Heart left ventricle (tissue), 16 donors: ENCODE results near the gene IL17A. TPM values are rescaled to one million over a fixed set of nuclear protein-coding genes. Genes with fewer than 3 reads are reported as not detected.

Experiments
- ATAC-seq, 4 donors: fragments of 200-7000 bp; cut with Tn5 transposase; one replicate each; pipeline ENCODE4 v1.9.1; 2020 to 2022; ENCODE audit warnings: moderate library complexity in 4 of 4, mild to moderate bottlenecking in 3 of 4, moderate number of reproducible peaks in 1 of 4
- DNase-seq, 5 donors: peaks; one replicate each; pipeline ENCODE4 v3.0.0-alpha.2; 2020
- H3K27ac ChIP-seq, 12 donors: fragments of 200-600 bp; sonication (generic) in 4 of 12; one replicate each; pipeline versions ENCODE4 v1.5.0 to v1.8.0; 2016 to 2022; ENCODE audit warnings: mild to moderate bottlenecking in 2 of 12
- H3K27me3 ChIP-seq, 9 donors: fragments of 200-600 bp; sonication (generic) in 2 of 9; one replicate each; pipeline versions ENCODE4 v1.5.1 to v1.8.0; 2016 to 2022; ENCODE audit warnings: mild to moderate bottlenecking in 3 of 9
- H3K36me3 ChIP-seq, 9 donors: fragments of 200-600 bp; sonication (generic) in 2 of 9; one replicate each; pipeline versions ENCODE4 v1.5.0 to v1.8.0; 2018 to 2022; ENCODE audit warnings: mild to moderate bottlenecking in 2 of 9
- H3K4me1 ChIP-seq, 12 donors: fragments of 200-600 bp; sonication (generic) in 4 of 12; one replicate each; pipeline versions ENCODE4 v1.5.0 to v1.8.0; 2016 to 2022; ENCODE audit warnings: mild to moderate bottlenecking in 3 of 12
- H3K4me3 ChIP-seq, 12 donors: fragments of 200-600 bp; sonication (generic) in 4 of 12; one replicate each; pipeline versions ENCODE4 v1.5.0 to v1.8.0; 2017 to 2022; ENCODE audit warnings: mild to moderate bottlenecking in 9 of 12, moderate library complexity in 4 of 12
- H3K9me3 ChIP-seq, 12 donors: fragments of 200-600 bp; sonication (generic) in 4 of 12; one replicate each; pipeline versions ENCODE4 v1.5.0 to v1.8.0; 2016 to 2022; ENCODE audit warnings: mild to moderate bottlenecking in 1 of 12
- POLR2A ChIP-seq, 2 donors: fragments of 450-650 bp; IDR thresholded peaks; one replicate each; pipeline ENCODE4 v1.6.1; 2017; ENCODE audit warnings: antibody characterized with exemption in 2 of 2, mild to moderate bottlenecking in 2 of 2, moderate library complexity in 2 of 2
- WGBS, 4 donors: extraction: QIAGEN DNeasy Blood & Tissue Kit in 2 of 4; methylation state at CpG; one replicate each; pipeline versions ENCODE4 v1.1.5 to v1.1.7; 2013 to 2018; 5-methylcytosine and 5-hydroxymethylcytosine counted together
- intact Hi-C, 10 donors: fragments of 100-400 bp; cut with DNase I; formaldehyde crosslinking; loops; one replicate each; pipeline versions ENCODE4 v1.11.1 to v1.14.2; 2022
- polyA plus RNA-seq, 2 donors: library from polyadenylated mRNA; stranded (reverse); fragments of 200-250 nt; gene quantifications; one replicate each; pipeline ENCODE4 v1.2.3, GENCODE V29; 2013
- total RNA-seq, 9 donors: library from RNA; depleted of rRNA in 2 of 9; stranded (reverse); fragments of >200 nt in 2 of 9; fragmentation: NEBNext Ultra II Directional in 3 of 9; extraction: Animal tissue kit (Norgen Biotek cat#: 25700) in 3 of 9; gene quantifications; one replicate each; pipeline versions ENCODE4 v1.1.0 to v1.2.4, GENCODE V29; 2016 to 2023
- TF ChIP-seq, protein P1 (sequence below), 12 donors: fragments of 200-600 bp; sonication (generic) in 4 of 12; IDR thresholded peaks; one replicate each; pipeline versions ENCODE4 v1.5.0 to v1.8.0; 2018 to 2022; ENCODE audit warnings: antibody characterized with exemption in 12 of 12, mild to moderate bottlenecking in 5 of 12
- donor health status: ischemic (EF 13 %, LVEDD 7.1; RV severe dilation, severe dysfunction).
- donor health status: healthy with polysubstance abuse.
- donor health status: DM: no; HTN: yes; CAD: no.
- donor health status: DM: no; HTN: no; CAD: no.
- donor health status: ischemic (EF 25% LVEDD 6.9; RV normal size, moderate dysfunction).
- donor health status: ischemic (EF 25% LVEDD 5.7; RV mildly dilated, moderate dysfunction).
- donor health status: healthy.
- donor health status: DM: yes; HTN: yes; CAD: no.
- donor health status: ischemic (EF 35%, LVEDD 5.7; RV mildly dilated, moderate dysfunction).
- donor health status: nonischemic (EF 11% LVEDD 7.7; RV severe dilation, severe dysfunction).
- donor health status: DM: yes; HTN: yes; CAD: no.
- donor health status: PGD.
- donor health status: ischemic (EF 29% LVEDD 5.4; RV normal size, mild dysfunction).
- donor health status: nonischemic (EF 23%, LVEDD 6.1; RV moderate dilation, normal function).

IL17A gene
- total and polyA plus RNA-seq, 11 donors, result not detected

DNA sequence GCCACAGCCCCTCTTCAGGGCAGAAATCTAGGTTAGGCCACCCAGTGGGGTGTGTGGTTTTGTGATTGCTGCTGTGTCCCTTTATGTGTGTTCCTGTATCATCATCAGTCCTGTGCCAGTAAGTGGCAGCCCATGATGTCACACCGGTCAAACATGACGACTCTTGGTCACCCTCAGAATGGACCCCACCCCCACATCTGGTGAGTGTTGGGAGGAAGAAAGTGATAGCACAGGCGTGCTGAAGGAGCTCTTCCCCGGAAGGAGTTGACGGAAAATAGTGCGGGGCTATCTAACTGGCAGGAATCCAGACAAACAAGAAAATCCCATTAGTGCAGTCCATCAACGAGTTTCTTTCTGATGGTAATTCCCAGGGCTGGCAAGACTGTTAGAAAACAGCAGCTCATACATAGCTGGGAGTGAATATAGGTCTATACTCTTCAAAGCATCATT lies 33.4 kb upstream of the IL17A start:
- peaks cover 0 to 3% (median 0%) of the 10 kb centered on the region in 12 donors for H3K4me1 ChIP-seq
- TF ChIP-seq, protein P1, sequence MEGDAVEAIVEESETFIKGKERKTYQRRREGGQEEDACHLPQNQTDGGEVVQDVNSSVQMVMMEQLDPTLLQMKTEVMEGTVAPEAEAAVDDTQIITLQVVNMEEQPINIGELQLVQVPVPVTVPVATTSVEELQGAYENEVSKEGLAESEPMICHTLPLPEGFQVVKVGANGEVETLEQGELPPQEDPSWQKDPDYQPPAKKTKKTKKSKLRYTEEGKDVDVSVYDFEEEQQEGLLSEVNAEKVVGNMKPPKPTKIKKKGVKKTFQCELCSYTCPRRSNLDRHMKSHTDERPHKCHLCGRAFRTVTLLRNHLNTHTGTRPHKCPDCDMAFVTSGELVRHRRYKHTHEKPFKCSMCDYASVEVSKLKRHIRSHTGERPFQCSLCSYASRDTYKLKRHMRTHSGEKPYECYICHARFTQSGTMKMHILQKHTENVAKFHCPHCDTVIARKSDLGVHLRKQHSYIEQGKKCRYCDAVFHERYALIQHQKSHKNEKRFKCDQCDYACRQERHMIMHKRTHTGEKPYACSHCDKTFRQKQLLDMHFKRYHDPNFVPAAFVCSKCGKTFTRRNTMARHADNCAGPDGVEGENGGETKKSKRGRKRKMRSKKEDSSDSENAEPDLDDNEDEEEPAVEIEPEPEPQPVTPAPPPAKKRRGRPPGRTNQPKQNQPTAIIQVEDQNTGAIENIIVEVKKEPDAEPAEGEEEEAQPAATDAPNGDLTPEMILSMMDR (IDR thresholded peaks at IDR 0.05), result no peak
- H3K27ac ChIP-seq, result no peak overlapping the region
- peaks cover 0 to 3% (median 0%) of the 10 kb centered on the region in 9 donors for H3K27me3 ChIP-seq
- 19 to 32% (median 21%) methylated on average over 7 of the region's 7 CpGs for WGBS, 4 donors
- ATAC-seq (no peak), DNase-seq (no peak)
- no peaks in the 10 kb centered on the region for H3K9me3 ChIP-seq
- no peaks in the 10 kb centered on the region for H3K36me3 ChIP-seq
- intact Hi-C loops, result no loop called here
- H3K4me3 ChIP-seq, result no peak overlapping the region

DNA sequence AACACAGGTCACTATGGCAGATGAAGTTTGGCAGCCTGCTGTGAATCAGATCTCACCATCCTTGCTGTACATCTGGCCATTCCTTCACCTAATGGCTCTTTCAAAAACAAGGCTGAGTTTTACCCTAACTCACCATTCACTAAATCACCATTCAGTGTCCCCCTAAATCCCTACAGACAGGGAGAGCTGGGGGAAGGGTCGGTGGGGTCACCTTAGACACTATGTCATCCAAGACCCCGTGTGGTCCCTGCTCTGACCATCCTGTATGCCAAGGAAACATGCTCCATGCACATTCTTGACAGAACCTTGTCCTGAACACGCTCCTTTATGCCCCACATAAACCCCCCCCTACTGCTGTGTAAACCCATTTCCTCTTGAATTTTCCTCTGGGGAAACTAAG lies 31.8 kb upstream of the IL17A start:
- WGBS, 4 donors, result 51 to 70% (median 68%) methylated on average over 3 of the region's 3 CpGs
- intact Hi-C loops, result no loop called here
- no peak for TF ChIP-seq POLR2A (IDR thresholded peaks at IDR 0.05)
- TF ChIP-seq, protein P1 (IDR thresholded peaks at IDR 0.05), result no peak
- H3K9me3 ChIP-seq, result no peaks in the 10 kb centered on the region
- DNase-seq (no peak), ATAC-seq (no peak)
- H3K36me3 ChIP-seq, result no peaks in the 10 kb centered on the region
- H3K4me1 ChIP-seq, result peaks cover 0 to 3% (median 0%) of the 10 kb centered on the region in 12 donors
- no peak overlapping the region for H3K4me3 ChIP-seq
- H3K27me3 ChIP-seq, result no peaks in the 10 kb centered on the region
- peak overlapping the region in 1 of 12 donors; percentile 27 for H3K27ac ChIP-seq

DNA sequence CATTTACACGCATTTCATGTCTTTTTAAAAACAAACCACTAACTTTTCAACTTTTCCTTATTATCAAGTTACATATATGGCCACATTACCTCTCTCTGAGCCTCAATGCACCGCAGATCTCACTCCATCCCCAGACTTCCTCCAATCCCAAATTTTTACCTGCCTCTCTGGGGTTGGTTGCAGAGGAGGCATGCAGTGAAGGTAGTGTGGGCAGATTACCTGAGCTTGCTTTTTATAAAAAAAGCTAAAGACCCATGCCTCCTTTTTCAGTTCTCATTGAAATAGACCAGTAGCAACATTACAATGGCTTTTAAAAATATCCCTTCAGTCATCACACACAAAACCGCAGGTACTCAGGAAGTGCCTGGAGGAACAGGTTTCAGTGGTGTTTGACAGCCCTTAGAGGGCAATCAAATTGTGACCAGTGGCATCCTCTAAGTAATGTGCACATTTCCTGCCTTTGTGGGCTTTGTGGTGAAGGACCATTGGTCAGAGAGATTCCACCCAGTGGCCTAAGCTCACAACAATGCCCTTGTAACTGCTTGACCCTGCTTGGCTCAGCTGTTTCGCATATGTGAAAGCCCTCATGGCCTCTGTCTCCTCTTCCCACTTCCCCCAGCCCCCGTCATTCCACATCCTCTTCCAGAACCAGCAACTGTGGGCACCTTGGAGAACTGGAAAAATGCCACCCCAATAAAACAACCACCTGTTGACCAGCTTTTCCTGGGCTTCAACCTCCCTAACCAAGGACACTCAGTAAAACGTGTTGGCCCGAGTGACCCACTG lies 30.2 kb upstream of the IL17A start:
- ATAC-seq (peak in 1 of 4 donors; percentile 34), DNase-seq (no peak)
- H3K9me3 ChIP-seq, result no peaks in the 10 kb centered on the region
- peak overlapping the region in 1 of 12 donors; percentile 17 for H3K27ac ChIP-seq
- no peaks in the 10 kb centered on the region for H3K27me3 ChIP-seq
- H3K4me3 ChIP-seq, result no peak overlapping the region
- WGBS, 4 donors, result 55 to 64% (median 60%) methylated on average over 7 of the region's 7 CpGs
- intact Hi-C loops, result loop anchor here in 1 of 10 donors (2.0 kb wide), 1 partner anchor 41 kb away; no protein-coding TSS in a partner anchor
- no peaks in the 10 kb centered on the region for H3K36me3 ChIP-seq
- TF ChIP-seq, protein P1 (IDR thresholded peaks at IDR 0.05), result no peak
- TF ChIP-seq POLR2A (IDR thresholded peaks at IDR 0.05), result no peak
- H3K4me1 ChIP-seq, result peaks cover 0 to 3% (median 0%) of the 10 kb centered on the region in 12 donors

DNA sequence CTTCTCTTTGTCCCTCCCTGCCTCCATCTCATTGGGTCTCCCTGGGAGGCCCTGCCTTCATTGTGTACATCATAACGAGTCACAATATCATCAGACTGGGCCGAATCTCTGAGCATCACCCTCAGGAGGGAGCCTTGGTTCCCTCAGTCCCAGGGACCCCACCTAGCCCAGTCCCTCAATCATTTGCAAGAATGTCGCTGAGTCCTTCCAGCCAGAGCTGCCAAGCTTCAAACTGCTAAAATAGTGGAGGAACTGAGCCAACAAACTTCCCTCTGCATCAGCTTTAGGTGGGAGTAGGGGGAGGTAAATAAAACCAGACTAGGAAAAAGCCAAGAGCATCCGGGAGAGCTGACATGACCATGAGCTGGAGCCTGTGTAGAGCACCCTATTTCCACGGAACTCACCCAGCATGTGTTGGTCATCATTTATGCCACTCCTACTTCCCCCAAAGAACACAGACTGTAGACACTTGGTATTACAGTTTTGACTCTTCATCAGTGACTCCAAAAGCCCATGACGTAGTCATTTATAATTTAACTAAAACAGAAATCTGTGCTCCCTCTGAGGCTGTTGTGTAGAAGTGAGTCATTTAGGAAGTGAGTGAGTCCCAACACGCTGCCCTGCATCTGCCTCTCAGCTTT lies 28.8 kb upstream of the IL17A start:
- Histone ChIP-seq H3K27me3 (no peaks in the 10 kb centered on the region), H3K4me1 (peaks cover 0 to 3% (median 0%) of the 10 kb centered on the region in 12 donors), H3K27ac (no peak overlapping the region), H3K36me3 (no peaks in the 10 kb centered on the region), H3K4me3 (no peak overlapping the region), H3K9me3 (no peaks in the 10 kb centered on the region)
- intact Hi-C loops, result loop anchor here in 1 of 10 donors (2.0 kb wide), 1 partner anchor 39 kb away; no protein-coding TSS in a partner anchor
- ATAC-seq (no peak), DNase-seq (no peak)
- 60 to 66% (median 65%) methylated on average over 7 of the region's 7 CpGs for WGBS, 4 donors
- TF ChIP-seq, protein P1 (IDR thresholded peaks at IDR 0.05), result no peak
- TF ChIP-seq POLR2A (IDR thresholded peaks at IDR 0.05), result no peak
